ENCODE results near the gene XRCC4. TPM values are rescaled to one million over a fixed set of nuclear protein-coding genes. Genes with fewer than 3 reads are reported as not detected.

The XRCC4 gene
- total and polyA plus RNA-seq, 7 donors = 1.6 to 7.9 (median 3.2) TPM

GRCh38 chr5:83377131-83377865 lies 300.0 kb downstream of the XRCC4 start:
- H3K4me3 ChIP-seq = no peak overlapping the region
- intact Hi-C loops (cut with DNase I) = no loop called here
- H3K27ac ChIP-seq = no peak overlapping the region
- no peak for TF ChIP-seq CTCF (IDR thresholded peaks at IDR 0.05)
- DNase-seq (no peak), ATAC-seq (peak in 3 of 4 donors; percentile 38 to 64 (median 46))
- H3K9me3 ChIP-seq = no peaks in the 10 kb centered on the region
- WGBS, 3 donors = 22 to 42% (median 25%) methylated on average over 3 of the region's 3 CpGs
- no peaks in the 10 kb centered on the region for H3K4me1 ChIP-seq
- no peaks in the 10 kb centered on the region for H3K36me3 ChIP-seq (ENCODE audit: insufficient read depth in 1 of 2, low read depth in 1 of 2)
- H3K27me3 ChIP-seq (ENCODE audit: insufficient read depth in 3 of 3, low read length in 2 of 3) = no peaks in the 10 kb centered on the region

DNA sequence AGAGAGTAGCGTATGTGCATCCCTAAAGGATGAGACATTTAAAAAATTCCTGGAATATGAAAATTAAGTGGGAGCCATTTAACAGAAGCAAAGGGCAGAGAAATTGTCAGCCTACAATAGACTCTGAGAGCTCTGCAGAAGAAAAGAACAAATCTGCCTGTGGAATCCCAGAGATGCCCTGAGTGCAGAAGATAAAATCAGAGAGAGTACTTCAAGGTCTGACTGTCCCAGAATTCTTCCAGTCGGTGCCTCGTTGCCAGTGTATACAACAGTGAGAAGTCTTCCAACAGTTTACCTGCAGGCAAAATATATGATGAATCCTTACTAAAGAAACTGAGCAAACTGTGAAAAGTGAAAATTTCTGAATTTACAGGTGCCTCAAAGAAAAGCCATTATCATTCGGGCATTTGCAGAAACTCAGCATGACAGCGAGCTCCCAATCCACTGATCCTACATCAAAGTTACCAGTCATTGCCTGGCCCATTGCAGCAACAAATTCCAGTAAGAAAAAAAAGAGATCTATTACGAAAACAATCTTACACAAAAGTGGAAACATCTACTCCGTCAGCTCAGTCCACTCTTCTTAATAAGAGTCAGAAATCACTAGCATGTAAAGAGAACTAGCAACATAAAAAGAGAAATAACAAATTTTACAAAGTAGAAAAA lies 301.4 kb downstream of the XRCC4 start:
- TF ChIP-seq CTCF (IDR thresholded peaks at IDR 0.05) = no peak
- 72 to 88% (median 85%) methylated on average over 7 of the region's 7 CpGs for WGBS, 3 donors
- H3K4me3 ChIP-seq = no peak overlapping the region
- intact Hi-C loops (cut with DNase I) = no loop called here
- H3K27ac ChIP-seq = no peak overlapping the region
- peaks cover under 1% of the 10 kb centered on the region for H3K9me3 ChIP-seq
- ATAC-seq (no peak), DNase-seq (no peak)
- no peaks in the 10 kb centered on the region for H3K36me3 ChIP-seq (ENCODE audit: insufficient read depth in 1 of 2, low read depth in 1 of 2)
- no peaks in the 10 kb centered on the region for H3K4me1 ChIP-seq
- H3K27me3 ChIP-seq (ENCODE audit: insufficient read depth in 3 of 3, low read length in 2 of 3) = no peaks in the 10 kb centered on the region

GRCh38 chr5:83385812-83386211 lies 308.5 kb downstream of the XRCC4 start:
- Histone ChIP-seq H3K27ac (no peak overlapping the region), H3K4me3 (no peak overlapping the region), H3K9me3 (peaks cover 7% of the 10 kb centered on the region), H3K27me3 (ENCODE audit: insufficient read depth in 3 of 3, low read length in 2 of 3) (no peaks in the 10 kb centered on the region), H3K4me1 (no peaks in the 10 kb centered on the region), H3K36me3 (ENCODE audit: insufficient read depth in 1 of 2, low read depth in 1 of 2) (no peaks in the 10 kb centered on the region)
- 84 to 89% (median 88%) methylated on average over 4 of the region's 4 CpGs for WGBS, 3 donors
- no peak for DNase-seq
- intact Hi-C loops (cut with DNase I) = no loop called here
- no peak for TF ChIP-seq CTCF (IDR thresholded peaks at IDR 0.05)
- ATAC-seq = no peak

DNA sequence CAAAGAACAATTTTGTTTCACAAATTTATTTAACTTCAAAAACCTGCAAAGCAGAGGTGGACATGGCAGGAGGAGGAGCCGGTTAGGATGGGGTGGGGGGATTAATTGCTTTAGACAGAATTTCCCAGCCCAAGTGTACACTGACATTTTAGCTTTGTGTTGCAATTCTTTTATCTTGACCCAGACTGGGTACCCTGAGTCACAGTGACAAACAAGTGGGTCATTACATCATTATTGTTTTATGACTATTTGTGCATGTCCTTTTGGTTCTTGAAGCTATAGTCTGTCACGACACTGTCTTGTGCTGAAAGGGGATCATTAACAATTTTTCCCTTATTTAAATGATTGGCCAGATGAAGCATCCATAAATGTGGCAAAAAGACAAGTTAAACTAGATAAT lies 309.7 kb downstream of the XRCC4 start:
- WGBS, 3 donors = 60 to 82% (median 74%) methylated on average over 2 of the region's 2 CpGs
- intact Hi-C loops (cut with DNase I) = no loop called here
- no peaks in the 10 kb centered on the region for H3K4me1 ChIP-seq
- H3K36me3 ChIP-seq (ENCODE audit: insufficient read depth in 1 of 2, low read depth in 1 of 2) = no peaks in the 10 kb centered on the region
- no peak for TF ChIP-seq CTCF (IDR thresholded peaks at IDR 0.05)
- no peak for ATAC-seq
- H3K9me3 ChIP-seq = peaks cover 7% of the 10 kb centered on the region
- no peaks in the 10 kb centered on the region for H3K27me3 ChIP-seq (ENCODE audit: insufficient read depth in 3 of 3, low read length in 2 of 3)
- no peak overlapping the region for H3K4me3 ChIP-seq
- no peak for DNase-seq
- H3K27ac ChIP-seq = no peak overlapping the region

Data from psoas muscle (tissue), 8 donors.